A549 treated with AZD2906 at 1 μM for 4 hours (cell line): ENCODE data around the gene SPI1. TPM values are rescaled to one million over a fixed set of nuclear protein-coding genes. Genes with fewer than 3 reads are reported as not detected.

Experiments
- total RNA-seq: library from RNA; stranded (reverse); fragments of 200-300 nt; extraction: Qiagen RNA extraction; gene quantifications from 5 replicates; pipeline ENCODE4 v1.2.3, GENCODE V29; 2022

The SPI1 gene
- total RNA-seq = 0.10 TPM in 1 of 5 replicates, not detected in the others

GRCh38 chr11:47378010-47378835, at the start of gene SPI1:
TSS of gene SPI1 (minus strand) at chr11:47378547. CDS start at chr11:47378353, 194 bp downstream.

GRCh38 chr11:47426062-47426956, 48.0 kb upstream of the SPI1 start, which contains the start of gene PSMC3:
TSS of gene PSMC3 (minus strand) at chr11:47426439. CDS start at chr11:47426279, 160 bp downstream.

GRCh38 chr11:47407746-47408590, 29.6 kb upstream of the SPI1 start, which contains the start of gene SLC39A13:
TSS of gene SLC39A13 (plus strand) at chr11:47408590. CDS start at chr11:47410095, 1,505 bp downstream.

GRCh38 chr11:47352556-47352955, 25.8 kb downstream of the SPI1 start, which contains the start of gene MYBPC3:
TSS of gene MYBPC3 (minus strand) at chr11:47352702. CDS start at chr11:47352647, 55 bp downstream.

Other genes with a start within 250 kb of the SPI1 start
- gene ARFGAP2, start 201.7 kb downstream of the SPI1 start, total RNA-seq = 26.9 to 39.5 TPM (median 28.3 TPM) in 5 replicates
- 23.1 to 28.2 TPM (median 26.6 TPM) in 5 replicates for gene PACSIN3, start 192.1 kb downstream of the SPI1 start, total RNA-seq
- gene DDB2, start 163.6 kb downstream of the SPI1 start, total RNA-seq = 74.3 to 85.9 TPM (median 78.0 TPM) in 5 replicates
- gene ACP2, start 129.7 kb downstream of the SPI1 start, total RNA-seq = 20.4 to 30.1 TPM (median 22.1 TPM) in 5 replicates
- gene NR1H3, start 120.6 kb downstream of the SPI1 start, total RNA-seq = 8.4 to 13.2 TPM (median 9.6 TPM) in 5 replicates
- 18.5 to 20.9 TPM (median 20.4 TPM) in 5 replicates for gene MADD, start 108.4 kb downstream of the SPI1 start, total RNA-seq
- gene MYBPC3, start 25.8 kb downstream of the SPI1 start, total RNA-seq = 0.05 to 0.10 TPM (median 0.07 TPM) in 5 replicates
- gene SLC39A13, start 30.0 kb upstream of the SPI1 start, total RNA-seq = 49.1 to 60.5 TPM (median 54.0 TPM) in 5 replicates
- gene PSMC3, start 47.9 kb upstream of the SPI1 start, total RNA-seq = 184 to 254 TPM (median 192 TPM) in 5 replicates
- gene RAPSN, start 70.6 kb upstream of the SPI1 start, total RNA-seq = 0.03 to 0.33 TPM (median 0.12 TPM) in 5 replicates
- gene CELF1, start 174.6 kb upstream of the SPI1 start, total RNA-seq = 41.9 to 48.7 TPM (median 45.3 TPM) in 5 replicates
- 57.7 to 79.7 TPM (median 75.1 TPM) in 5 replicates for gene PTPMT1, start 187.1 kb upstream of the SPI1 start, total RNA-seq
- 18.0 to 19.8 TPM (median 18.7 TPM) in 5 replicates for gene KBTBD4, start 200.4 kb upstream of the SPI1 start, total RNA-seq
- 98.9 to 137 TPM (median 133 TPM) in 5 replicates for gene NDUFS3, start 200.5 kb upstream of the SPI1 start, total RNA-seq
- 0.05 to 0.07 TPM in 2 of 5 replicates, not detected in the others for gene FAM180B, start 208.1 kb upstream of the SPI1 start, total RNA-seq
- 0.06 to 0.16 TPM (median 0.09 TPM) in 3 of 5 replicates, not detected in the others for gene C1QTNF4, start 215.9 kb upstream of the SPI1 start, total RNA-seq